Measurements from ENCODE around the gene PHYHIPL. TPM values are rescaled to one million over a fixed set of nuclear protein-coding genes. Genes with fewer than 3 reads are reported as not detected.
A peak's percentile ranks its signal among the peaks of the same experiment; 100 is the strongest.

PHYHIPL gene
- total and polyA plus RNA-seq, 11 donors, result 0.03 to 0.08 TPM; not detected in 9

DNA sequence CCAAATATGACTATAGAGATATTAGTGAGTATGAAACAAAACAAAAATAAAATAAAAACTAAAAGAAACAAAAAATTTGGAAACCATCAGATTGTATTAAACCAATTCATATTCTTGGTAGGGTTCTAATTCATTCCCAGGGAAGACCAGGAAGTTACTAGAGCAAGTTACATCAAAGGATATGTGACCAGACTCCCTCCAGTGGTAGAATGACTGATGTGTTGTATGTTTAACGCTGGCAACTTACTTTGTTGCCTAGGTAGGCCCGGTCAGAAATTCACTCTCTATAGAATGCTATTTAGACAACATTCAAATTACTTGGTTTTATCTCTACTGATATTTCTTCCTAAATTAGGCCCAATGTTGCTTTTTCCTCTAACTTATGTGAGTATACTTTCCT, 5.2 kb downstream of the PHYHIPL start:
- Histone ChIP-seq H3K9me3 (peaks cover 0 to 6% (median 0%) of the 10 kb centered on the region in 12 donors), H3K4me1 (peaks cover 0 to 8% (median 3%) of the 10 kb centered on the region in 12 donors), H3K4me3 (no peak overlapping the region), H3K27me3 (peaks cover 3 to 37% (median 9%) of the 10 kb centered on the region in 9 donors), H3K36me3 (no peaks in the 10 kb centered on the region), H3K27ac (no peak overlapping the region)
- intact Hi-C loops (cut with DNase I), result loop anchor here (1.0 to 5.0 kb wide), 8 partner anchors 224 to 399 kb away; no protein-coding TSS in a partner anchor
- DNase-seq, result peak in 1 of 5 donors; percentile 5
- no peak for TF ChIP-seq POLR2A (IDR thresholded peaks at IDR 0.05)
- TF ChIP-seq CTCF (IDR thresholded peaks at IDR 0.05), result peak; percentile 20 to 72 (median 54)
- WGBS, 4 donors, result 11 to 14% (median 12%) methylated on average over 2 of the region's 2 CpGs
- peak in 2 of 4 donors; percentile 71 to 73 for ATAC-seq

DNA sequence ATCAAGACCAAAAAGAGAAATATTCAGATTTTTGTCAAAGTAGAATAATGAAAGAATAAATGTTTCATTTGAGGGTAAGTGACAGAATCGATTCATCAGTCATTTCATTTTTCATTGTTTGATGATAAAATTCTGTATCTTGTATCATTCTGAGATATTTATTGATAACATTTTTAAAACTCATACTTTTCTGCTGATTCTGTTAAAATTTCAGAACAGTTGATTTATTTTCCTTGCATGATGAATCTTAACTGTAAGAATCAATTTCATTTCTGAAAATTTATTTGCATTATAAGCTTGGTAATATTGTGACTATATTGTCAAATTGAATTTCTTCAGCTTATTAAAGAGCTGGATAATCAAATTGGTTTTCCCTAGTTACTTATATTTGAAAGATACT, 13.9 kb downstream of the PHYHIPL start:
- no peak for TF ChIP-seq CTCF (IDR thresholded peaks at IDR 0.05)
- TF ChIP-seq POLR2A (IDR thresholded peaks at IDR 0.05), result no peak
- ATAC-seq (no peak), DNase-seq (no peak)
- no peaks in the 10 kb centered on the region for H3K27me3 ChIP-seq
- WGBS, 4 donors, result 83 to 91% (median 87%) methylated on average over 1 of the region's 1 CpG
- no peak overlapping the region for H3K27ac ChIP-seq
- peaks cover 0 to 6% (median 0%) of the 10 kb centered on the region in 12 donors for H3K9me3 ChIP-seq
- no peaks in the 10 kb centered on the region for H3K36me3 ChIP-seq
- intact Hi-C loops (cut with DNase I), result no loop called here
- no peak overlapping the region for H3K4me3 ChIP-seq
- no peaks in the 10 kb centered on the region for H3K4me1 ChIP-seq

GRCh38 chr10:59206204-59206720, 29.8 kb downstream of the PHYHIPL start:
- H3K36me3 ChIP-seq, result no peaks in the 10 kb centered on the region
- intact Hi-C loops (cut with DNase I), result no loop called here
- ATAC-seq (no peak), DNase-seq (no peak)
- no peaks in the 10 kb centered on the region for H3K27me3 ChIP-seq
- WGBS, 4 donors, result 81 to 84% (median 82%) methylated on average over 5 of the region's 5 CpGs
- H3K4me3 ChIP-seq, result no peak overlapping the region
- no peaks in the 10 kb centered on the region for H3K4me1 ChIP-seq
- peaks cover 0 to 7% (median 0%) of the 10 kb centered on the region in 12 donors for H3K9me3 ChIP-seq
- H3K27ac ChIP-seq, result no peak overlapping the region
- no peak for TF ChIP-seq POLR2A (IDR thresholded peaks at IDR 0.05)
- TF ChIP-seq CTCF (IDR thresholded peaks at IDR 0.05), result no peak

DNA sequence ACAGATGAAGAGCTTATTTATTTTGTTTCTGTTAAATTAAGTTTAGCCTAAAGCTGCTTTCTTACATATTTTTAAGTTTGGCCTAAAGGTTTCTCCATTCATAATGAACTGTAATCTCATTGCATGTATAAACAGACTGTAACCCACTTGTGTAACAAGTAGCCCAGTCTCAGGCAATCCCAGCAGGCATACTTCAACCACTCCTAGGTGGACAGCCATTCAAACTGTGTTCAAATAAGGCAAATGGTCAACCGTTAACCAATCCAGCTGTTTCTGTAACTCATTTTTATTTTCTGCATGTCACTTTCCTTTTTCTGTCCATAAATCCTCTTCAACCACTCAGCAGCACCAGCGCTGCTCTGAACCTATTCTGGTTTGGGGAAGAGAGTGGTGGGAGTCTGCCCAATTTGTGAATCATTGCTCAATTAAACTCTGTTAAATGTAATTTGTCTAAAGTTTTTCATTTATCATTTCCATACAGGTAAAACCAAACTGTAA, 35.9 kb downstream of the PHYHIPL start:
- TF ChIP-seq CTCF (IDR thresholded peaks at IDR 0.05), result no peak
- no peak for TF ChIP-seq POLR2A (IDR thresholded peaks at IDR 0.05)
- no peaks in the 10 kb centered on the region for H3K4me1 ChIP-seq
- intact Hi-C loops (cut with DNase I), result no loop called here
- H3K27ac ChIP-seq, result no peak overlapping the region
- peaks cover 0 to 3% (median 0%) of the 10 kb centered on the region in 9 donors for H3K27me3 ChIP-seq
- H3K4me3 ChIP-seq, result no peak overlapping the region
- DNase-seq (no peak), ATAC-seq (no peak)
- H3K36me3 ChIP-seq, result no peaks in the 10 kb centered on the region
- 85 to 94% (median 90%) methylated on average over 2 of the region's 2 CpGs for WGBS, 4 donors
- peaks cover 0 to 7% (median 0%) of the 10 kb centered on the region in 12 donors for H3K9me3 ChIP-seq

All from heart left ventricle (tissue), 16 donors.